Measurements from ENCODE around the gene RNF138. TPM values are rescaled to one million over a fixed set of nuclear protein-coding genes. Genes with fewer than 3 reads are reported as not detected.
"Not testable (repeated sequence)": the region's sequence is repeated elsewhere in the genome, so short reads cannot be mapped to it uniquely, and the experiment has no call there.

Gene RNF138
- polyA plus RNA-seq, 3 donors, result 53.3 to 71.9 (median 60.4) TPM

DNA sequence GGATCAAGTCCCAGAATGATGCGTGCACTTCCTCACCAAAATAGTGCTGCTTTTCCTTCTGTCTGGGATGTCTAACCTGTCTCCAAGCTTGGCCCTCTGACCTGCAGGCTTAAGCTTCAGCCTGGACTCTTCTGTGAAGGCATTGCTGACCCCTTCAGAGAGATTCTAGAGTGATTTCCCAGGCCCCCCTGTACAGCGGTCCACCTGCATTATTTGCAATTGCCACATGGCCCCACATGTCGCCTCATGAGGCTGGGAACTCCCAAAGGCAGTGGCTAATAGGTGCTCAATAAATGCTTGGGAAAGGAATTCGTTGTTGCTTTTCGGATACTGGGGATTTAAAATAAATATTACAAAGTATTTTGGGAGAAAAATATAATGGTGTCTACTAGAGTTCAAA, 65.9 kb downstream of the RNF138 start:
- DNase-seq (ENCODE audit: extremely low read depth in 1 of 11, low read depth in 9 of 11, low spot score in 4 of 11), result no peak

DNA sequence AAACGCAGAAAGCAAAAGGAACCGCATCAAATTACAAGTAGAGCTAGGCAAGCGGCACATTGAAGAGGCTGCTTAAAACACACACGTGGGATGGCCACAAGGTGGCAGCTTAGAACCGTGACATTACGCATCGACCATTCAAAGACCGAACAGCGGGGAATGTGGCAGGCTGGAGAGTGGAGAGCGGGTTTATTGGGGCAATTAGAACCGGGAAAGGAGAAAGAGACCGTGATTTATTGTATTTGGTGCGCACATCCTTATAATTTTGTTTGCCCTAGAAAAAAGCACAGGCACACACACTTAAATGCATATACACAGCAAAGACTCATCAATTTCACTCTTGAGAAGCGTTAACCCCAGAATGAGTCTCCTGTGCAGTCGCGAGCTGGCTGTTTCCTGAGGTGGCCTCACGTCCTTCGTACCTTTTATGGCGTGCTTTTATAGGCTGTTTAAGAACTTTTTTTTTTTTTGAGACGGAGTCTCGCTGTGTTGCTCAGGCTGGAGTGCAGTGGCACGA, 66.5 kb downstream of the RNF138 start:
- DNase-seq (ENCODE audit: extremely low read depth in 1 of 11, low read depth in 9 of 11, low spot score in 4 of 11), result peak; percentile 77 to 93 (median 87)

DNA sequence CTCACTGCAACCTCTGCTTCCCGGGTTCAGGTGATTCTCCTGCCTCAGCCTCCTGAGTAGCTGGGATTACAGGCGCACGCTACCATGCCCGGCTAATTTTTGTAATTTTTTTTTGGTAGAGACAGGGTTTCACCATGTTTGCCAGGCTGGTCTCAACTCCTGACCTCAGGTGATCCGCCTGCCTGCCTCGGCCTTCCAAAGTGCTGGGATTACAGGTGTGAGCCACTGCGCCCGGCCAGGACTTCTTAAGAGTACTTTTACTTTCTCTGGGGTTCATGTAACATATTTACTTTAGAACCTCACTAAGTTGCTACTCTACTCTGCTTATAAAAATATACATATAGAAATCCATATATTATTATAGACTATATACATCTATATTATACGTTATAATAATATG, 67.0 kb downstream of the RNF138 start:
- not testable (repeated sequence) for DNase-seq (ENCODE audit: extremely low read depth in 1 of 11, low read depth in 9 of 11, low spot score in 4 of 11)

DNA sequence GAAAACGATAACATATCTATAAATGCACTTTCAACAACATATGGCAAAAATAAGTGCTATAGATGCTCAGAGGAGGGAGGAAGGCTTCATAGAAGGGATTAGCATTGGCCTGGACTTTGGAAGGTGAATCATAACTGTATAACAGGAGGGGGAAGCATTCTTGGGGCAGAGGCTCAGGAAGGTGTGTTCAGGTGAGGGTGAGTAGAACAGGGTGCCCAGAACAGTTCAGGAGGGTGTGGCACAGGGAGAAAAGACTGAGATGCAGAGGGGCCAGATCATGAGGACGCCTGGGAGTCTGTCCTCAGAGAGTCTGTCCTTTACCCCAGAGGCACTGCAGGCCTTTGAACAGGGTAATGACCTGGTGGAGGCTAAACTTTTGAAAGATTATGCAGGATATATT, 68.9 kb downstream of the RNF138 start:
- no peak for DNase-seq (ENCODE audit: extremely low read depth in 1 of 11, low read depth in 9 of 11, low spot score in 4 of 11)

DNA sequence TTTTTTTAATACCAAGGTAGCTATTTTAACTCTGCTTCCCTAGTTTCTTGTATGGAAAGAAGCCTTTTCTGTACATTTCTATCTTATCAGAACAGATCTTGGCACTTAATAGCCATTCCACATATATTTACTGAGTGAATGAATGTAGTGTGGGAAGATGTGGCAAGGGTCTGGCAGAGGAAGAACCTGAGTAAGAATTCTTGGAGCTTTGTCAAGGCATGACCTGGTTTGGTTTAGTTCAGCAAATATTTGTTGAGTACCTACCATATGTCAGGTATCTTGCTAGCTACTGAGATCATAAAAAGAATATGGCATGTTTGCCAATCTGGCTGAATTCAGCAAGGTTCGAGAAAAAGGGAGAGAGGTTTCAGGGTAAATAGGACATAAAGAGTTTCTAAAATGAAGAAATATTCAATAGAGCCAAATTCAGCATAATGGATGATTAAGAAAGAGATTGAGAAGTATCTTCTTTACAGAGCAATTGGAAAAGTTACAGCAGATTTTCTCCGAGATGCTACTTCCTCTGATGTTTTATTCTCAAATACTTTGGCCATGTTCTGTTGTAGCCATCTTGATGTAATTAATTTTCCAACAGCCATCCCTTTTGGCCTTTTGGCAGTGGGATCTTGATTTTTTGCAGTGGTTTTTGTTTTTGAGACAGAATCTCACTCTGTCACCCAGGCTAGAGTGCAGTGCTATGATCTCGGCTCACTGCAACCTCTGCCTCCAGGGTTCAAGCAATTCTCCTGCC, 76.5 kb downstream of the RNF138 start:
- no peak for DNase-seq (ENCODE audit: extremely low read depth in 1 of 11, low read depth in 9 of 11, low spot score in 4 of 11)

DNA sequence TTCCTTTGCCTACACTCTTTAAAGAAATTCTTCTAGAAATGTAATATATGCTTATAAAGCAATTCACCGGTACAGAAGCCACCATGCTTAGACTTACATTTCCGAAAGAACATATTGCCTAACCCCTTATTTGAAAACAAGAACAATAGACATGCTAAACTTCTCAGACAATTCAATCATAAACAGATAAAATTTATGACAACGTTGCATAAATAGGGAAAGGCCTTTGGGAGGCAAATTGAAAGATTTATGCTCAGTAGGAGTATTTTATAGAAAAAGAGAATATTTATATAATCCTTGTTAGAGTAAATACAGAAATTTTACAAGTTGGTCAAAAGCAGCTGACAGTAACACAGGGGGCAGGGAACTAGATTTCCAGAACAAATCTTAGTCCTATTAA, 82.0 kb downstream of the RNF138 start:
- DNase-seq (ENCODE audit: extremely low read depth in 1 of 11, low read depth in 9 of 11, low spot score in 4 of 11), result no peak

DNA sequence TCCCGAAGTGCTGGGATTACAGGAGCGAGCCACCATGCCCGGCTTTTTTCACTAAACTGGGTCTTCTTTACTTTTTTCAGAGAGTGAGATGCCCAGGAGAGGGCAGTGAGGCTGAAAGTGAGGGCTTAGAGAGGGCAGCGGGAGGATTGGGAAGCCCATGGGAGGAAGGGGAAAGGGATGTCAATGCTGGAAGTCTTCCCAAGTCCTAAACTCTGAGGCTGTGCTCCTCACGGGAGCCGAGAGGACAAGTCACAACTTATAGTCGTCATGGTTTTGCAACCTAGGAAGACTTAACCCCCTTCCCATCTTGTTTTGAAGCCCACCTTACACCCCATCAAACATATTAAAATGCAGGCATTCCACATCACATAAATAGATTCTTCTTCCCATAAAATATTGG, 83.0 kb downstream of the RNF138 start:
- no peak for DNase-seq (ENCODE audit: extremely low read depth in 1 of 11, low read depth in 9 of 11, low spot score in 4 of 11)

DNA sequence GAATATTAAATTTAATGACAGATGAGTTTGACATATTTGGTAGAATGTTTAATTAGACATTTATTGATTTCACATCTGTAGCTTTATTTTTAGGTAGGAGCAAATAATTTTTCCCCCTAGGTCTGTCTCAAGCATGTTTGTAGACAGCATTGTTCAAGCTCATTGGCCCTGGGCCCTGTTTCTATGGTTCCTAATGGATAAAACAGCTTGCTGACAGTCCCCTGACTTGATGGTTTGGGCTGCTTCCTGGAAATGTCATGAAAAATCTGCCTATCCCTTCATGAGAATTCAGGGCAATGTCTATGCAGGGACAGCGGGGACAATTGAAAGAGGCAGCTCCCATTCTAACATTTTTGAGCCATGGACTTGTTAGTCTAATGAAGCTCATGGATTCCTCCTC, 83.6 kb downstream of the RNF138 start:
- DNase-seq (ENCODE audit: extremely low read depth in 1 of 11, low read depth in 9 of 11, low spot score in 4 of 11), result no peak

DNA sequence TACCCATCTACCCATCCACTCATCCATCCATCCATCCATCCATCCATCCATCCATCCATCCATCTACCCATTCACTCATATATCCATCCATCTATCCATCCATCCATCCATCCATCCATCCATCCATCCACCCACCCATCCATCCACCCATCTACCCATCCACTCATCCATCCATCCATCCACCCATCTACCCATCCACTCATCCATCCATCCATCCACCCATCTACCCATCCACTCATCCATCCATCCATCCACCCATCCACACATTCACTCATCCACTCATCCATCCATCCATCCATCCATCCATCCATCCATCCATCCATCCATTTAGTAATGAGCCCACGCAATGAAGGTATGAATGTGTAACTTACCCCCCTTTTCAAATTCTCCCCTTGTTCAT, 85.1 kb downstream of the RNF138 start:
- not testable (repeated sequence) for DNase-seq (ENCODE audit: extremely low read depth in 1 of 11, low read depth in 9 of 11, low spot score in 4 of 11)

DNA sequence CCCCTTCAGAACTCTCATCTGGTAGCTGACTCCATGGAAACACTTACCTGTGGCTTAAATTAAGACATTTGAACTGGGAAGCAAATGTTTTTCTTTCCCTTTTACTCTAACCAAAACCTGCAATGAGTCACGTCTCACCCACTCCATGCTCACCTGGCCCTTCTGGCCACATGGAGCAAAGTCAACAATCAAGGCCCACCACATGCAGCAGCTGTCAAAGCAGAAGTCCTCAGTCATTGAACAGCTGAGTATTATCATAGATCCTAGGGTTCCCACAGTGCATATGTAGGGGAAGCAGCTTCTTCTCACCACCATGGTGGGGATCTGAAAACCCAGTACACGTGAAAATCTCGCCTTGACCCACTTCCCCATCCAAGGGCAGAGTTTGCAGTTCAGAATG, 85.9 kb downstream of the RNF138 start:
- no peak for DNase-seq (ENCODE audit: extremely low read depth in 1 of 11, low read depth in 9 of 11, low spot score in 4 of 11)

Other genes starting within 250 kb of the RNF138 start
- gene TRAPPC8, start 148.7 kb upstream of the RNF138 start, polyA plus RNA-seq (ENCODE audit: insufficient read length in 3 of 3), result 10 to 100 TPM; 54.8 to 74.0 (median 58.4) TPM
- 1 to 10 TPM; 2.2 to 2.3 (median 2.2) TPM for gene RNF125, start 73.0 kb upstream of the RNF138 start, polyA plus RNA-seq (ENCODE audit: insufficient read length in 3 of 3)
- under 1 TPM in 2 of 3 donors, not detected in 1; 0.07 to 0.17 TPM for gene MEP1B, start 98.2 kb downstream of the RNF138 start, polyA plus RNA-seq (ENCODE audit: insufficient read length in 3 of 3)

Data from renal cortex interstitium (tissue), 11 donors.